Chondrocyte (in vitro differentiated cells): ENCODE data around the gene POFUT2. TPM values are rescaled to one million over a fixed set of nuclear protein-coding genes. Genes with fewer than 3 reads are reported as not detected.

Experiments used
- DNase-seq: peaks from one replicate; pipeline ENCODE4 v3.0.0; 2021; ENCODE audit warnings: mixed read lengths, low spot score
- H3K27ac Mint-ChIP-seq: one replicate; pipeline ENCODE4 v1.8.0; 2021; ENCODE audit warnings: mild to moderate bottlenecking, moderate library complexity, mixed read lengths; ENCODE audit not compliant: unreplicated experiment
- H3K27me3 Mint-ChIP-seq: 2 replicates; pipeline ENCODE4 v1.8.0; 2021; ENCODE audit warnings: low read depth, mixed read lengths
- H3K36me3 Mint-ChIP-seq: 2 replicates; pipeline ENCODE4 v1.8.0; 2021; ENCODE audit warnings: low read depth, mixed read lengths
- H3K4me1 Mint-ChIP-seq: 2 replicates; pipeline ENCODE4 v1.8.0; 2021; ENCODE audit warnings: low read depth, mild to moderate bottlenecking, mixed read lengths
- H3K4me3 Mint-ChIP-seq: one replicate; pipeline ENCODE4 v1.8.0; 2021; ENCODE audit warnings: mild to moderate bottlenecking, moderate library complexity, mixed read lengths; ENCODE audit not compliant: unreplicated experiment
- H3K9me3 Mint-ChIP-seq: 2 replicates; pipeline ENCODE4 v1.8.0; 2021; ENCODE audit warnings: low read depth, mixed read lengths
- total RNA-seq: library from RNA; stranded (reverse); gene quantifications from 3 replicates; pipeline ENCODE4 v1.2.1, GENCODE V29; 2021
- TF ChIP-seq, protein P1 (sequence below): fragments of 200-600 bp; sonication (generic); IDR thresholded peaks from 2 replicates; pipeline ENCODE4 v1.5.0; 2021; ENCODE audit warnings: antibody characterized with exemption, mild to moderate bottlenecking, moderate library complexity

The POFUT2 gene
- total RNA-seq, 1 donor from 2014 or later: 73.6 TPM

DNA sequence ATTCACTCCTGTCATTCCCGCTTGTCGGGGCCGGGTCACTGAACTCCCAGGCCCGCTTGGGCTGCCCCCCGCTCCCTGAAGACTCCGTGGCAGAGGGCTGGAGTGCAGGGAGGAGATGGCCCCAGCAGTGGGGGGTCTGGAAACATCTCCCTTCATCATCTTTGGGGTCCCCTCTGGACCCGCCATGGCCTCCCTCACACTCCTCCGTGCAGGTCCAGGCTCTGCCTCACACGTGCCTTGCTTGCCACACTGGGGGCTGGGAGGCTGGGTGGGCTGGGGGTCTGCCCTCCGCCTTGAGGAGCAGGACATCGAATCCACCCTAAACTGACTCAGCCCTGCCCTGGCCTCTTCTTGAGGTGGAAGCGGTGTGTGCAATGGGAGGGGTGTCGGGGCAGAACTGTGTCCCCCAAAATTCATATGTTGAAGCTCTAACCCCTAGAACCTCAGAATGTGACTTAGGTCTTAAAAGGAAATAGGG lies 35.2 kb downstream of the POFUT2 start:
- H3K9me3 Mint-ChIP-seq: peaks cover 7% of the 10 kb centered on the region
- peaks cover 11% of the 10 kb centered on the region for H3K4me1 Mint-ChIP-seq

DNA sequence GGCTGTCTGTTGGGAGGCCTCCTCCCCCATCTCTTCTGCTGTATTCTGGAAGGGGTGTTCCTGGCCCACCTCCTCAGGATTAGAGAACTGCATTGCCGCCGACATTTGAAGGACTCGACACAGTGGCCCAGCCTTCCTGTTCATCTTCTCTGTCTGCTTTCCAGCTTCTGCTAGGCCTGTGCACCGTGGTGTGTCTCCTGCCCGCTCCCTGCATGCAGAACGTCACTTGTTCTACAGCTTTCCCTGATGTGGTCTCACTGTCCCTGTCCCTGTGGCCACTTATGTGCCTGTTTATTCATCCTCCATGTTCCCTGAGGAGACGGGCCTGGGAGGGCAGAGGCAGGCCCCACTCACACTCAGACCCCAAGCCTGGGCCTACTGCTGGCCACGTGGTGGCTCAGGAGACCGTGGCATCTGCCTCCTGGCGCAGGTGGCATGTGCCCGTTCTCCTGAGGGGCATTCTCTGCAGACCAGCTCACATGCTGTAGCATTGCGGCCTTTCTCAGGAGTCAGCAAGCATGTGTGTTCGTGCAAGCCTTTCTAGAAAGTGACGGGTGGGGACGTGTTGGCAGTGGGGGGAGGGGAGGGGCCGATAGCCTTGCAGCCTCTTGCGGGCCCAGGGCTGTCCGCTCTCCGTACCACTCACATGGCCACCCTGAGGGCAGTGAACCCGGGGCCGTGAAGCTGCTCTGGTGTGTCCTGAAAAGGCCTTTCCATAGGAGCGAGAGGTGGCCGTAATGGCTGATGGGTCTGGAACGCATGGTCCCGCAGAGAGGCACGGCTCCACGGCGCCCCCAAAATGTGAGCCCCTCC lies 35.9 kb downstream of the POFUT2 start:
- TF ChIP-seq, protein P1, sequence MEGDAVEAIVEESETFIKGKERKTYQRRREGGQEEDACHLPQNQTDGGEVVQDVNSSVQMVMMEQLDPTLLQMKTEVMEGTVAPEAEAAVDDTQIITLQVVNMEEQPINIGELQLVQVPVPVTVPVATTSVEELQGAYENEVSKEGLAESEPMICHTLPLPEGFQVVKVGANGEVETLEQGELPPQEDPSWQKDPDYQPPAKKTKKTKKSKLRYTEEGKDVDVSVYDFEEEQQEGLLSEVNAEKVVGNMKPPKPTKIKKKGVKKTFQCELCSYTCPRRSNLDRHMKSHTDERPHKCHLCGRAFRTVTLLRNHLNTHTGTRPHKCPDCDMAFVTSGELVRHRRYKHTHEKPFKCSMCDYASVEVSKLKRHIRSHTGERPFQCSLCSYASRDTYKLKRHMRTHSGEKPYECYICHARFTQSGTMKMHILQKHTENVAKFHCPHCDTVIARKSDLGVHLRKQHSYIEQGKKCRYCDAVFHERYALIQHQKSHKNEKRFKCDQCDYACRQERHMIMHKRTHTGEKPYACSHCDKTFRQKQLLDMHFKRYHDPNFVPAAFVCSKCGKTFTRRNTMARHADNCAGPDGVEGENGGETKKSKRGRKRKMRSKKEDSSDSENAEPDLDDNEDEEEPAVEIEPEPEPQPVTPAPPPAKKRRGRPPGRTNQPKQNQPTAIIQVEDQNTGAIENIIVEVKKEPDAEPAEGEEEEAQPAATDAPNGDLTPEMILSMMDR: no peak
- Mint-ChIP-seq H3K27me3 (peaks cover 7% of the 10 kb centered on the region), H3K27ac (no peak overlapping the region), H3K4me1 (peaks cover 11% of the 10 kb centered on the region), H3K36me3 (peaks cover 3% of the 10 kb centered on the region), H3K9me3 (peaks cover 7% of the 10 kb centered on the region), H3K4me3 (no peak overlapping the region)
- DNase-seq: no peak

More for the DNA sequence above, 35.2 kb downstream of the POFUT2 start:
- H3K27me3 Mint-ChIP-seq: peaks cover 7% of the 10 kb centered on the region
- no peak for DNase-seq
- H3K27ac Mint-ChIP-seq: no peak overlapping the region
- H3K36me3 Mint-ChIP-seq: peaks cover 3% of the 10 kb centered on the region
- TF ChIP-seq, protein P1: no peak
- no peak overlapping the region for H3K4me3 Mint-ChIP-seq

DNA sequence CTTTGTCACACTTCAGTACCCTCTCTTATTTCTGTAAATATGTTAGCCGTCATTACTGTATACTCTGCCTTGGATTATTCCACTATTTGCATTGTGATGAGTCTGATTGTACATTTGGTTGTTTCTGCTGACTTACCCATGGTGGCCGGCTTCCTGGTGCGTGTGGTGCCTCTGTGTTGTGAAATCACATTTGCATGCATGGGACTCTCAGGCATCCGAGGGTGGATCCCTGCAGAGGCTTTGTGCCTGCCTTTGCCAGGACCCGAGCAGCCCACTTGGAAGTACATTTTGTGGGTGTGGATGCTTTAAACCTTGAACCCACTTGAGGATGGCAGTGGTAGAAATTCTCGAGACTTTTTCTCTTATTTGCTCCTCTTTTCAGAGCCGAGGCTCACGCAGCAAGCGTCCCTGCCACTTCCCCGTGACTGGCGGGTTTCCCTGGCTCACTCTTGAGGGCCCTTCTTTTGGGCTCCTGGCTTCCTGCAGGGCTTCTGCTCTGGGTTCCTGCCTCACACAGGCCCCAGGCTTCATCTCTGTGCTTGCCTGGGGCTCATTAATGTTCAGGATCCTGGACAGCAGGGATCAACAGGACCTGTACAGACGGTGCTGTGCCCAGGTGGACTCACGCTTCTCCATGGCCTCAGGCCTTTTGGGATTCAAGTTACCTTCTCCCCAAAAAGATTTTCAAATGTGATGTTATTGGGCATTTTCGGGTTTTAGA lies 36.6 kb downstream of the POFUT2 start:
- peaks cover 11% of the 10 kb centered on the region for H3K4me1 Mint-ChIP-seq
- TF ChIP-seq, protein P1: no peak
- H3K27me3 Mint-ChIP-seq: peaks cover 10% of the 10 kb centered on the region
- DNase-seq: no peak
- no peak overlapping the region for H3K4me3 Mint-ChIP-seq
- no peak overlapping the region for H3K27ac Mint-ChIP-seq
- H3K9me3 Mint-ChIP-seq: peaks cover 7% of the 10 kb centered on the region
- H3K36me3 Mint-ChIP-seq: peaks cover 3% of the 10 kb centered on the region

DNA sequence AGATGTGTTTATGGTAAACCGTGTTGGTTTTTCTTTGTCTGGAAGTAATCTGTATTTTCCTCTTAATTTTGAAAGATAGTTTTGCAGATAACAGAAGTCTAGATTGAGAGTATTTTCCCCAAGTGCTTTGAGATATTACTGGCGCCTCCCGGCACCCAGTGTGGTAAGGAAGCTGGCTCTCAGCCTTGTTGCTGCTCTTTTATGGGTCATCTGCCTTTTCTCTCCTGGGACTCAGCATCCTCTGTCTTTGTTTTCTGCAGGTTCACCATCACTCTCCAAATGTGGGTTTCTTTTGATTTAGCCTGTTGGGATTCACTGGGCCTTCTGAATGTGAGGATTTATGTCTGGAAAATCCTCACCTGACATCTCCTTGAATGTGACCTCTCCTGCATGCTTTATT lies 37.4 kb downstream of the POFUT2 start:
- TF ChIP-seq, protein P1: no peak
- Mint-ChIP-seq H3K36me3 (peaks cover 3% of the 10 kb centered on the region), H3K4me3 (no peak overlapping the region), H3K27me3 (peaks cover 10% of the 10 kb centered on the region), H3K27ac (no peak overlapping the region), H3K9me3 (peaks cover 7% of the 10 kb centered on the region), H3K4me1 (peaks cover 11% of the 10 kb centered on the region)
- DNase-seq: no peak

DNA sequence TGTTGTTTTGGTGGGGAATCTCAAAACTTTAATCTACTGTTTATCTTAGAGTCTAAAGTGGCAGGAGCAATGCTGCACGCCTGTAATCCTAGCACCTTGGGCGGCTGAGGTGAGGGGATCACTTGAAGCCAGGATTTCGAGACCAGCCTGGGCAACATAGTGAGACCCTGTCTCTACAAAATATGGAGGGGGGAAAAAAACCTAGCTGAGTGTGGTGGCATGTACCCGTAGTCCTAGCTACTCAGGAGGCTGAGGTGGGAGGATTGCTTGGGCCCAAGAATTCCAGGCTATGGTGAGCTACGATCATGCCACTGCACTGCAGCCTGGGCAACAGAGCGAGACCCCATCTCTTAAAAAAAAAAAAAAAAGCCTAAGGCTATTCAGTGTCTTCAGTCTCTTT lies 38.1 kb downstream of the POFUT2 start:
- Mint-ChIP-seq H3K27me3 (peaks cover 6% of the 10 kb centered on the region), H3K4me1 (peaks cover 11% of the 10 kb centered on the region), H3K36me3 (peaks cover 3% of the 10 kb centered on the region), H3K27ac (no peak overlapping the region), H3K4me3 (no peak overlapping the region), H3K9me3 (peaks cover 7% of the 10 kb centered on the region)
- TF ChIP-seq, protein P1: no peak
- no peak for DNase-seq
